Activated CD4-positive, alpha-beta T cell treated with anti-CD3 and anti-CD28 coated beads for 4 hours (primary cell): ENCODE results near the gene KLK6.
"Not testable (repeated sequence)": the region's sequence is repeated elsewhere in the genome, so short reads cannot be mapped to it uniquely, and the experiment has no call there.

Source experiments
- DNase-seq, 2 donors: peaks; one replicate each; pipeline ENCODE4 v3.0.0-alpha.2; 2020

KLK6 gene

GRCh38 chr19:50984416-50984815 is 15.0 kb upstream of the KLK6 start:
- not testable (repeated sequence) for DNase-seq

- no peak for DNase-seq
Measured at GRCh38 chr19:50983625-50984292, 14.4 kb upstream of the KLK6 start, which contains the start of gene KLK7. KLK7 (minus strand) TSS chr19:50983917; CDS start chr19:50982399, 1,518 bp downstream.

- no peak for DNase-seq
Measured at GRCh38 chr19:50982186-50982585, 12.8 kb upstream of the KLK6 start.

- DNase-seq, result no peak
Measured at GRCh38 chr19:50981587-50982146, 12.3 kb upstream of the KLK6 start.

GRCh38 chr19:50980208-50980607 is 10.8 kb upstream of the KLK6 start:
- DNase-seq, result no peak

- no peak for DNase-seq
Measured at GRCh38 chr19:50979758-50980157, 10.4 kb upstream of the KLK6 start.

GRCh38 chr19:50978772-50979390 is 9.5 kb upstream of the KLK6 start:
- DNase-seq, result no peak

GRCh38 chr19:50977626-50978025 is 8.2 kb upstream of the KLK6 start:
- DNase-seq, result no peak

- DNase-seq, result no peak
Measured at GRCh38 chr19:50975766-50976165, 6.4 kb upstream of the KLK6 start.

GRCh38 chr19:50974702-50975556 is 5.5 kb upstream of the KLK6 start:
- no peak for DNase-seq

GRCh38 chr19:50972795-50973376 is 3.5 kb upstream of the KLK6 start:
- DNase-seq, result no peak

- not testable (repeated sequence) for DNase-seq
Measured at GRCh38 chr19:50969810-50970209, 419 bp upstream of the KLK6 start.

GRCh38 chr19:50968716-50969412 is 527 bp downstream of the KLK6 start:
- no peak for DNase-seq

GRCh38 chr19:50967929-50968715 is 1.3 kb downstream of the KLK6 start:
- no peak for DNase-seq

- no peak for DNase-seq
Measured at GRCh38 chr19:50964266-50964665, 5.1 kb downstream of the KLK6 start.

GRCh38 chr19:50963381-50963780 is 6.0 kb downstream of the KLK6 start:
- DNase-seq, result no peak

- no peak for DNase-seq
Measured at GRCh38 chr19:50962245-50962644, 7.1 kb downstream of the KLK6 start.

- DNase-seq, result no peak
Measured at GRCh38 chr19:50959731-50960500, 9.5 kb downstream of the KLK6 start.

GRCh38 chr19:50957587-50957986 is 11.8 kb downstream of the KLK6 start:
- DNase-seq, result no peak

GRCh38 chr19:50952910-50953309 is 16.5 kb downstream of the KLK6 start, which contains the start of gene KLK5:
KLK5 (minus strand) TSS chr19:50953038; CDS start chr19:50952657, 381 bp downstream.
- no peak for DNase-seq

- no peak for DNase-seq
Measured at GRCh38 chr19:50949861-50950260, 19.5 kb downstream of the KLK6 start.
